HG02642 (cell line): ENCODE measurements around the gene SLC25A52.
"Not testable (repeated sequence)": the region's sequence is repeated elsewhere in the genome, so short reads cannot be mapped to it uniquely, and the experiment has no call there.

ENCODE experiments used
- ATAC-seq: cut with Tn5 transposase; IDR thresholded peaks from one replicate; pipeline ENCODE4 v1.9.1; 2021; ENCODE audit warnings: mild to moderate bottlenecking; ENCODE audit not compliant: unreplicated experiment, poor library complexity

SLC25A52 gene

DNA sequence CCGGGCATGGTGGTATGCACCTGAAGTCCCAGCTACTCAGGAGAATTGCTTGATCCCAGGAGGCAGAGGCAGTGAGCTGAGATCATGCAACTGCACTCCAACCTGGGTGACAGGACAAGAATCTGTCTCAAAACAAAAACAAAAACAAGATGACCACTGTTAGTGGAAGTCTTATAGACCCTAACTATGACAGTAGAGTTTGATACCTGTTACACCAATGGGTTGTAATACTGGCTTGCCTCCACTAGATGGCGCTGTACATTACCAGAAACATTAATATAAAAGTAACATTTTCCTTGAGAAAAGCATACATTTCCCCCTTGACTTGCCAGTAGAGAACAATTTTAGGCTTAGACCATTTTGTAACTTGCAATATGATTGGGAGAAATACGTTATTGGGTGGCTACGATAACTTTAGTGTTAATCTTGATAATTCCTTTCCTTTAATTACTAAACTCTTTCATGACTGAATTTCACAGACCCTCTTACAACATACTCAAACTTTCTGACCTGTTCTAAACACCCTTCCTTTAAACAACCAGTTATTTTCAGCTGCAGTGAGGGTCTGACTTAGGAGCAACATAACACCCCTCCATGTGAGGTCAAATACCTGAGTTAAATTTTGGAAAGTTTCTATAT, 19.5 kb downstream of the SLC25A52 start:
- no peak for ATAC-seq

- no peak for ATAC-seq
Observed at GRCh38 chr18:31740180-31740579, 20.5 kb downstream of the SLC25A52 start.

DNA sequence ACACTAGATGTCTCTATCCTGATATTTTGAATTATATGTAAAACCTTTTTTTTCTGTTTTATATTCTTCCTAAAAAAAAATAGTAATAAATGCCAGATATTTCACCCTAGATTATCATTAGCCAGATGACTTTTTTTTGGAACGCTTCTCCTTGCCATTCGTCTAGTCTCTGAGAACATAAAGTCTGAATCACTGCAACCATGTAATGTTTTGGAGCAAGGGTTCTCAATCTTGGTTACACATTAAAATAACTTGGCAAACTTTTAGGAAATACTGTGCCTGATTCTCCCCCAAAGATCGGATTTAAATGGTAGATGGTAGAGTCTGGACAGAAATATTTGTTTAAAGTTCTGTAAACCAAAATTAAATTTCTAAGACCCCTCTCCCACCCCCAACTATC, 21.0 kb downstream of the SLC25A52 start:
- ATAC-seq = no peak

DNA sequence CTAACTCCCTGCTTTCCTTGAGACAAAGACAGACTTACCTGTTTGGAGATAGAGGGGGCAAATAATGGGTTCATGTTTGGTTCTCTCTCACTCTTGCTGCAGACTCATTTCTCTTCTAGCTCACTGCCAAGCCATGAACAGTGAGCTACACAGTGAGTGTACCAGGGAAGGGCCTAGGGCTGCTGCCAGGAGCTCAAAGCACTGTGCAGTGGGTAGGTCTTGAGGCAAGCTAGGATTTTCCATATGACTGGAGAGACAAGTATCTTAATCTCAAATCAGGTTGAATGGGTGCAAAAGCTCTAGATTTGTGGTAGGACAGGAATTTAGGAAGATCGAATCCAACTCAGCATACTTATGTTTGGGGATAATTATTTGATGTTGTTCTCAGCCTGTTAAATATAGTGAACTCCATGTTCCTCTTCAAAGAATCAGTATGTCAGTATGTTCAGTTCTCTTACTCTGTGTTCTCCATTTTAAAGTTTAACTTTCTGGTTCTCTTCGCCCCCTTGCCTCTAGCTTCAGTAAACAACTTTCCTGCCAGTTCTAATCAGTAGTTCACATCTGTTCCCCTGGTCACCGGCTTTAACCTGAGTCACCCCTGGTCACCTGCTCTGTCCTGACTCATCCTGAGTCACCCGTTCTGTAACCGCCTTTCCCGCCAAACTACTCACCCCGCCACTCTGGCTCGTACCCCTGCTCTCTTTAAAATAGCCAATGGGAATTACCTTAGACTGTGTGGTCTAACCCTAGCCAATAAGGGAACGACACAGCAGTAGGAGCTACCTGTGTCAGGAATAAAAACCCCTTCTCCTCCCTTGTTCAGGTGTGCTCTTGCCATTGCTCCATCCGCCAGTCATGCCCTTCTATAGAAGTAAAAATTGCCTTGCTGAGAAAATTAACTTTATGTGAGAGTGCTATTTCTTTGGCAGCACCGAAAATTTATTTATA, 21.9 kb downstream of the SLC25A52 start:
- no peak for ATAC-seq

GRCh38 chr18:31736630-31737029, 24.1 kb downstream of the SLC25A52 start:
- ATAC-seq = peak; percentile 79

GRCh38 chr18:31731628-31732027, 29.1 kb downstream of the SLC25A52 start:
- ATAC-seq = no peak

DNA sequence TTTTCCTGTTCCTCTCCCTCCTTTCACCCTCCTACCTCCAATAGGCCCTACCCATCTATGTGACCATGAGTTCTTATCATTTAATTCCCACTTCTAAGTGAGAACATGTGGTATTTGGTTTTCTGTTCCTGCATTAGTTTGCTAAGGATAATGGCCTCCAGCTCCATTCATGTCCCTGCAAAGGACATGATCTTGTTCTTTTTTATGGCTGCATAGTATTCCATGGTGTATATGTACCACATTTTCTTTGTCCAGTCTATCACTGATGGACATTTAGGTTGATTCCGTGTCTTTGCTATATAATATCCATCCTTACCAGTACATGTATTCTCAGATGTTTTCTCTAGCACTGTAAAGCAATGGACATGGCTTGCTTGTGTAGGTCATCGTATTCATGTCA, 31.5 kb downstream of the SLC25A52 start:
- ATAC-seq = not testable (repeated sequence)

DNA sequence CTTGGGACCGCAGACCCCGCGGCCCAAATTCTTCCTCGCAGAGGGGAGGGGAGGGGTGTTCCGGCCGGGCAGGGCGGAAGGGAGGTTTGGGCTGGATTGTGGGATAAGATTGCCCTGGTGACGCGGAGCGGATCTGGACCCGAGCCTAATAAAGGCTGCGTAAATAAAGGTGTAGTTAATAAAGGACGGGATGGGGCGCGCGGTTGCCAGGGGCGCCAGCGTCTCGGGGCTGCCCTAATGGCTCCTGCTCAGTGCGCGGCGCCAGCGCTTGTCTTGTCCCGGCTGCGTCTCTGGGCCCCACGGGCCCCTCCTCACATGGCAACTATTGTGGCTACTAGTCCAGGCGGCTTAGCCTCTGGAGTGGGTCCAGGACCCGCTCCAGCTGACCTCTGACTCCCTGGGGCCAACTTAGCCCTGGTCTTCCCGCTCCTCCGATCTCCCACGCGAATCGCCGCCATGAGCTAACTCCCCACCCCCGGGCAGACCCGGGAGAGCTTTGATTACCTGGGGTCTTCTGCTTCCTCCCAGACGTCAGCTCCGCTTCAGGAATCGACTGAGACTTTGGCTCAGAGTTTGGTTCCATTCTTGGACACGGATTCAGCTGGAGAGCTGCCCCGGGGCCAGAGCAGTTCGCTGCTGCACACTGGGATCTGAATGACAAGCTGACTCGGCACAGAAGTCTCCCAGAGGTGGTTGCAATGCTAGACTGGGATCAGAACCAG, 36.5 kb downstream of the SLC25A52 start:
- no peak for ATAC-seq

DNA sequence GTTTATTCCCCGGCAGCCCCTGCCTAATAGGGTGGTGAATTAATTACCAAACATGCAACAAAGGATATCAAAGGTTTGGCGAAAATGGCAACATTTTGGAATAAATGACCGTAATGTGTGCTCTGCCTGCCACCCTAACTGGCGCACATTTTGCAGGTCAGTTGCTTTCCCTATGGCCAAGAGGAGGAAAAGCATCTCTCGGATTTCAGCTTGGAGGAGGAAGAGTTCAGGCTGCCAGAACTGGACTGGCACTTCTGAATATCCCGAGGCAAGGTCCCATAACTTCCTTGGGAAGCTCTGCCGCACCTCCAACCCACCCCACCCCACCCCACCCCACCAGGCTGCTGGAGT, 37.1 kb downstream of the SLC25A52 start:
- no peak for ATAC-seq

DNA sequence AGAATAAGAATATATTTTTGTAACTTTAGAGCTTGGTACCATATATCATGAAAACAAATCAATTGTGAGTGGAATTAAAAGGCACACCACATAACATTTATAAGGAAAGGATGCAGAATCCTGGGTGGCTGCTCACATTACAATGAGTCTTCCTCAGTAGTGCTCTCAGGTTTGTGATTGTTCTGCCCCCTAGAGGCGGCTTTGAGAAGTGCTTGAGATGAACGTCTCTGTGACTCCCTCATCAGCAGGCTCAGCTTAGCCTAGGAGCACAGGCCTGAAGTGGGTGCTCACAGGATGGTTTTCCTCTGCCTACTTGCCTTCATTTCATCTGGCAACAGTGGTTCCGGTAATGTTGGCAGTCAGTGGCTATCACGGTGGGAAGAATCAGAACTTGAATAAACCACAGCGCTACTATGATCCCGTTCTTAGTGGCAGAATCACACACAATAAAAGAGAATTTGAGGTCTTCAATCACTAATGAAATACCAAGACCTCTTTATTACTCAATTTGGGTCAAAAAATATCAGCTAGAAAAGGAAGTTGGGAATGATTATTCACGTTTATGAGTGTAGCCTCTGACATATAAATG, 38.2 kb downstream of the SLC25A52 start:
- peak; percentile 97 for ATAC-seq

DNA sequence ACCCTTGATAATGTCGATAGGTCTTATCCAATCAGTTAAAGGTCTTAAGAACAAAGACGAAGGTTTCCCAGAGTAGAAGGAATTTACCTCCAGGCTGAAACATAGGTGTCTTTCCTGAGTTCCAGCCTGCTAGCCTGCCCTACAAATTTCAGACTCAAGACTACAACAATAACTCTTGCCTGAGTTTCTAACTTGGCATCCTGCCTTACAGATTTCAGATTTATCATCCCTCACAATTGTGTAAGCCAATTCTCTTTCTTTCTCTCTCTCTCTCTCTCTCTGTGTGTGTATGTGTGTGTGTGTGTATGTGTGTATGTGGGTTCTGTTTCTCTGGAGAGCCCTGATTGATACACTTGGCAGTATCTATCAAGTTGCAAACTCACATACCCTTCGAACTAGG, 39.1 kb downstream of the SLC25A52 start:
- ATAC-seq = no peak

DNA sequence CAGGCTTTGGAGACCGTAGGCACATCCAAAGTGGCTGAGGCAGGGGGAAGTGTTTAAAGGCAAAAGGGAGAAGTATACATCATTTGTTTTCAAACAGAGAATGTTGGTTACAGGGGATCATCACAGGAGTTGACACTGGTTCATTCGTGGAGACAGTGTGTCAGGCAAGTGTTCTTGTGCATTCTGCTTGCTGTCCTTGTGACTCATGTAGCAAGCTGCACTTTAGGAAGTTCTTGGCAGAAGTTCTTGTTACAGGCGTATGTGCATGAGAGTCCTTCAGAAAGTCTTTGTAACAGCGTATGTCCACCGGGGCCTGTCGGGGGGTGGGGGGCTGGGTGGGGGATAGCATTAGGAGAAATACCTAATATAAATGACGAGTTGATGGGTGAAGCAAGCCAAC, 39.8 kb downstream of the SLC25A52 start:
- ATAC-seq = no peak

GRCh38 chr18:31719363-31720006, 41.2 kb downstream of the SLC25A52 start:
- no peak for ATAC-seq

DNA sequence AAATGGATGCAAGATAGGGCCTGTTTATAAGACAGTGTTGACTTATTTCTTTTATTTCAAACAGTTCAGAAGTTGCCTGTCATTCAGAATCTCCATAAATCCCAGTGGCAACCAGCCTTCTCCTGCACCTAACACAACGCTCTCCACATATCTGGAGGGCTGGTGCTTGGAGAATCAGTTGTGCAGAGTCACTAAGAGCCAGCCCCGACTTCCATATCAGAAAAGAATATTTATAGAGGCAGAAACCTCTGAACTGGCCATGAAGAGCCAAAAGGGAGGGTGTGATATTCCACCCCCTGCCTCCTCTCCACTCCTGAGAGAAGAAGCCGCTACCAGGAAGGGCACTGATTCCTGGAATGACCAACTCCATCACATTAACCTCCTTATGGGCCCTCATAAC, 42.3 kb downstream of the SLC25A52 start:
- no peak for ATAC-seq

- peak; percentile 53 for ATAC-seq
Observed at GRCh38 chr18:31716362-31716761, 44.3 kb downstream of the SLC25A52 start.

DNA sequence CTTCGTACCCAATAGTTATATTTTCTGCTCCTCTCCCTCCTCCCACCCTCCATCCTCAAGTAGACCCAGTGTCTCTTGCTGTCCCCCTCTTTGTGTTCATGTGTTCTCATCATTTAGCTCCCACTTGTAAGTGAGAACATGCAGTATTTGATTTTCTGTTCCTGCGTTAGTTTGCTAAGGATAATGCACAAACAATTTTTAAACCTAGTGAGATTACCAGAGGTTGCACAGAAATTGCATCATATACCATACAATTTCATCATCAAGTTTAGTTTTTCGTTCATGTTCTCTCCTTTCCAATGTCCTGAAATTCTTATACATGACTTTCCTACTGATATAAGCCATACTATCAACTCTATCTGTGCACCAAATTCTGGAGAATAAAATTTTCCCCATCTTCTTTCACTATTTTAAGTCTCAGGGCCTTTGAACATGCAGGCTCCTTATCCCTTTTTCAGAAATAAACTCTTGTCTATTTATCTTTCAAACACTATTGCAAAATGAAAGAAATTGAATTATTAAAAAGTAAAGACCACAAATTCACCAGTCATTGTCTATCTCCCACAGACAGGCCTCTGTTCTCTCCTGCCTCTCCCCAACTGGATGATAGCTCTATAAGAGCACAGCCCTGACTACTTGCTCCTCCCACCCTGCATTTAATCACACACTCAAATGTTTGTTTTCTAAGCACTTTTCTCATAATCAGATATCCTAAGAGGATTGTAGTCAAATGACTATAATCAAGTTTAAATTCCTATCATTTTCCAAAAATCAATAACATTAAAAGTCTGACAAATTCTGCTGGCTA, 49.1 kb downstream of the SLC25A52 start:
- no peak for ATAC-seq

- no peak for ATAC-seq
Observed at GRCh38 chr18:31710826-31711225, 49.9 kb downstream of the SLC25A52 start.
